DOHH2 (cell line): ENCODE measurements around the gene PPIE.

Source experiments
- H3F3A ChIP-seq: fragments of 200-600 bp; sonication (generic), shearing (Covaris generic); 2 replicates; pipeline ENCODE4 v1.6.0; 2016; ENCODE audit warnings: antibody characterized with exemption, mild to moderate bottlenecking; ENCODE audit not compliant: control insufficient read depth, insufficient read depth
- H3K27ac ChIP-seq: fragments of 200-600 bp; sonication (generic); 2 replicates; pipeline ENCODE4 v1.5.1; 2014; ENCODE audit warnings: low read depth, mild to moderate bottlenecking, low read length, moderate library complexity
- H3K27me3 ChIP-seq: fragments of 200-600 bp; sonication (generic); 2 replicates; pipeline ENCODE4 v1.6.1; 2014; ENCODE audit warnings: mild to moderate bottlenecking, low read length, mixed read lengths; ENCODE audit not compliant: control insufficient read depth
- H3K36me3 ChIP-seq: fragments of 200-600 bp; sonication (generic); 2 replicates; pipeline ENCODE4 v1.6.1; 2014; ENCODE audit warnings: mild to moderate bottlenecking, low read length, moderate library complexity, mixed read lengths; ENCODE audit not compliant: control insufficient read depth
- H3K4me1 ChIP-seq: fragments of 200-600 bp; sonication (generic); 2 replicates; pipeline ENCODE4 v1.6.1; 2014; ENCODE audit warnings: mild to moderate bottlenecking, low read length, mixed read lengths; ENCODE audit not compliant: control insufficient read depth
- H3K4me2 ChIP-seq: fragments of 200-600 bp; sonication (generic); 2 replicates; pipeline ENCODE4 v1.6.0; 2014; ENCODE audit warnings: mild to moderate bottlenecking, low read length, moderate library complexity
- H3K4me3 ChIP-seq: fragments of 200-600 bp; sonication (generic); 2 replicates; pipeline ENCODE4 v1.5.1; 2014; ENCODE audit warnings: mild to moderate bottlenecking, low read length, mixed read lengths
- H3K79me2 ChIP-seq: fragments of 200-600 bp; sonication (generic); 2 replicates; pipeline ENCODE4 v1.6.1; 2014; ENCODE audit warnings: mild to moderate bottlenecking, low read length, mixed read lengths; ENCODE audit not compliant: control insufficient read depth
- H3K9me2 ChIP-seq: fragments of 200-600 bp; sonication (generic); replicated peaks from 2 replicates; pipeline ENCODE4 v1.6.1; 2014; ENCODE audit warnings: mild to moderate bottlenecking, low read length, mixed read lengths; ENCODE audit not compliant: control insufficient read depth
- H3K9me3 ChIP-seq: fragments of 200-600 bp; sonication (generic); 2 replicates; pipeline ENCODE4 v1.6.1; 2014; ENCODE audit warnings: antibody characterized with exemption, low read length, mixed read lengths; ENCODE audit not compliant: control insufficient read depth, insufficient read depth
- H4K20me1 ChIP-seq: fragments of 200-600 bp; sonication (generic); 2 replicates; pipeline ENCODE4 v1.6.0; 2014; ENCODE audit warnings: low read depth, mild to moderate bottlenecking, antibody characterized with exemption, low read length, moderate library complexity; ENCODE audit not compliant: control insufficient read depth, insufficient read depth
- CTCF ChIP-seq: fragments of 200-600 bp; sonication (generic); IDR thresholded peaks from one replicate; pipeline ENCODE4 v1.5.1; 2014; ENCODE audit warnings: antibody characterized with exemption, mild to moderate bottlenecking, low read depth, low read length; ENCODE audit not compliant: poor library complexity, severe bottlenecking
- EZH2phosphoT487 ChIP-seq: fragments of 200-600 bp; sonication (generic); IDR thresholded peaks from 2 replicates; pipeline ENCODE4 v1.6.1; 2017; ENCODE audit warnings: borderline replicate concordance, mild to moderate bottlenecking, antibody characterized with exemption, low read length, moderate library complexity, mixed read lengths

PPIE gene

DNA sequence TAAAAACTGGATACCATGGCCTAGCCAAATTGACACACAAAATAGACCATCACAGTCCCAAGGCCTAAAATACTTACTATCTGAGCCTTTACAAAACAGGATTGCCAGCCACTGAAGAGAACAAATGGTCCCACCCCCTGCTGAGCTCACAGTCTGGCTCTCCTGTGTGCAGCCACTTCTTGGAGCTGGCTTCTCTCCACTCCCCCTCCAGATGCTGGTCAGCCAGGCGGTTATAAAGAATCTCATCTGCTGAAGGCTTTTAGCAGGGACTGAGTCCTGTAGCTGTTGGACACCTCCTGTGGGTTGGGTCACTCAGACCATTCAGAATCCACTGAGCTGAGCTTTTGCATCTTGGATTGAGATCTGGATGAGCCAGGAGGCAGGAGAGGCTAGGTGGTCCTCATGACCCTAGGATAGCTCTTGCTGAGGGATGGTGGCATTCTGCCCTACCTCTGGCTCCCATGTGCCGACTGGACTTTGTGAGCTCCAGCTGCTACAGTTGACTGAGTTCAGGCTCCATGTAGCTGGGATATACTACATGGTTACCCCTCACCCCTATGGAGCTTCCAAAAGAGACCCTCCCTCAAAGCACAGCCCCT lies 16.3 kb downstream of the PPIE start:
- no peak overlapping the region for H3K4me2 ChIP-seq
- H3F3A ChIP-seq = no peaks in the 10 kb centered on the region
- no peaks in the 10 kb centered on the region for H3K79me2 ChIP-seq
- peaks cover 61% of the 10 kb centered on the region for H3K36me3 ChIP-seq
- H3K4me1 ChIP-seq = no peaks in the 10 kb centered on the region
- no peak overlapping the region for H3K27ac ChIP-seq
- no peaks in the 10 kb centered on the region for H3K9me3 ChIP-seq
- no peaks in the 10 kb centered on the region for H3K27me3 ChIP-seq
- H3K4me3 ChIP-seq = no peak overlapping the region
- no peak for TF ChIP-seq CTCF
- TF ChIP-seq EZH2phosphoT487 = no peak
- no peaks in the 10 kb centered on the region for H3K9me2 ChIP-seq
- no peaks in the 10 kb centered on the region for H4K20me1 ChIP-seq

DNA sequence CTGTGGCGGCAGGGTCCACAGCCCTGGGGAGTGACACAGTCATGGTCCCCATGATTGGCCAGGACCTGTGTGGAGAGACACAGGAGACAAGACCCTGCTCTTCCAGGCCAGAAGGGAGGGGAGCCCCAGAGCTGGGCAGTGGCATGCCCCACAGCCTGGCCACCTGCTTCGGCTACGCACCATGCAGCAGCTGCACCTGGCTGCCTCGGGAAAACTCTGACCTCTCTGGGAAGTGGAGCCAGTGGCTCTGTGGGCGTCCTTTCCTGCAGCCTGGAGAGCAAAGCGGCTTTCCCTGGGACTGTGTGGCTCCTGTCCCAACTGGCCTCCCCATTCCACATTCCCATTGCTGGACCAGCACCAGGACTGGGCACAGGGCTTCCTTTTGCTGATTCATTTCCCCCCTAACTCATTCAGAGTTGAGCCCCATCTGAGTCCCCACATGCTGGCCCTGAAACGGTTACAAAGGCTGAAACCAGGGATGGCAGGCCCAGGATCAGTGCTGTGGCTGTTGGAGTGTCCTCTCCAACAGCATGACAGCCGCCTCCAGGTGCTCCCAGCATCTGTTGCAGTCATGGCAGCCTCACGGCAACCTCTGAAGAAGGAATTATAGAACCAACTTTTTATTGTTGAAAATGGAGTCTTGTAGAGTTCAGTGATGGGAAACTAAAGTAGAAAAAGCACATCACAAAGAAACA lies 17.4 kb downstream of the PPIE start:
- TF ChIP-seq EZH2phosphoT487 (no peak), CTCF (no peak)
- H3K36me3 ChIP-seq = peaks cover 50% of the 10 kb centered on the region
- no peaks in the 10 kb centered on the region for H3K9me3 ChIP-seq
- H3K4me3 ChIP-seq = no peak overlapping the region
- no peak overlapping the region for H3K4me2 ChIP-seq
- H3K27me3 ChIP-seq = no peaks in the 10 kb centered on the region
- no peaks in the 10 kb centered on the region for H3K79me2 ChIP-seq
- no peaks in the 10 kb centered on the region for H3K9me2 ChIP-seq
- no peaks in the 10 kb centered on the region for H4K20me1 ChIP-seq
- no peaks in the 10 kb centered on the region for H3K4me1 ChIP-seq
- no peak overlapping the region for H3K27ac ChIP-seq
- no peaks in the 10 kb centered on the region for H3F3A ChIP-seq

DNA sequence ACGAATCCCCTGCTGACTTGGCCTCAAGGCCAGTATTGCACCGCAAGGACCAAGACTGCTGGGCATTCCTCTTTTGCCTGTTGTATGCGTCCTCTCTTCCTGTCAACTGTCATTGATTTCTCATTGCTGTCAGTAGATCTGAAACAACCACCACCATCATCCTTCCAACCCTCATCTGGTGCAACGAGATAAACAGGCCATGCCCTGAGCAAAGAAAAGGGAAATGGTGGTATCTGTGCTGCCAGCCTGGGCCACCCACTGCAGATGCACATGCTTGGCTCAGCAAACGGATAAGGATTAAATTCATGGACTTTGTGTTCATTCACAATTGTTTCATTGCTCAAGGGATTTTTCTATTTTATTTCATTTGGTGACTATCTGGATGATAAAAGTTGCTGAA lies 18.8 kb downstream of the PPIE start:
- no peaks in the 10 kb centered on the region for H4K20me1 ChIP-seq
- H3K27me3 ChIP-seq = no peaks in the 10 kb centered on the region
- no peak for TF ChIP-seq EZH2phosphoT487
- no peak for TF ChIP-seq CTCF
- no peak overlapping the region for H3K4me2 ChIP-seq
- no peaks in the 10 kb centered on the region for H3F3A ChIP-seq
- H3K9me2 ChIP-seq = no peaks in the 10 kb centered on the region
- H3K79me2 ChIP-seq = no peaks in the 10 kb centered on the region
- no peak overlapping the region for H3K4me3 ChIP-seq
- H3K4me1 ChIP-seq = no peaks in the 10 kb centered on the region
- H3K9me3 ChIP-seq = no peaks in the 10 kb centered on the region
- no peak overlapping the region for H3K27ac ChIP-seq
- H3K36me3 ChIP-seq = peaks cover 36% of the 10 kb centered on the region
